Measurements from ENCODE around the gene TNFRSF1B.
A peak's percentile ranks its signal among the peaks of the same experiment; 100 is the strongest.

Gene TNFRSF1B

DNA sequence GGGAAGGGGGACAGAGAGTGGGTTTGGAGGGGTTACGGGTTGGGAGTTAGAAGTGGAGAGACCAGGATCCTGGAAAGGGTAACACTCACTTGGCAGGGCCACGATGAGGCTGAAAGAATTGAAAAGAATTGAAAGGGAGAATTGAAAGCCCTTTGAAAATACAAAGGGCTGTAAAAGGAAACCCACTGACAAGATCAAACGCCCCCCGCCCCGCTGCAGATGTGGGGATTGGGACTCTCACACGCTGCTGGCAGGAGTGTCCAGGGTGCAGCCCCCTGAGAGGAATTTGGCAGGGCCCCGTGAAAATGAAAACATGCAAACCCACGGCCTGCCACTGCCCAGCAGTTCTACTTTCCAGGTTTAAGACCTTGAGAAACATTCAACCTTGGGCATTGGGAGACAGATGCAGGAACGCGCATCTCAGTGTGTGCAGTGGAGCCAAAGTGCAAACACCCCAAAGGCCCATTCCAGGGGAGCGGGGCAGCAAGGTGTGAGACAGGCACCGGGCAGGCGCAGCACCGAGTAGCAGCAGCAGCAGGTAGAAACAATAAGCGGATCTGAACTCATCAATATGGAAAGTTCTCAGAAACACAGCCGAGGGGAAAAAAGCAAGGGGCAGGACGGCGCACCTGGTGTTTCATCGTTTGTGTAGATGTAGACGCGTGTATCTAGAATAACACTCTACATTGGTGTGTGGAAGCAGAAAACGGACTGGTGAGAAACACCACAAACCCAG is 8.3 kb upstream of the TNFRSF1B start:
- DNase-seq (ENCODE audit: low spot score), result no peak

DNA sequence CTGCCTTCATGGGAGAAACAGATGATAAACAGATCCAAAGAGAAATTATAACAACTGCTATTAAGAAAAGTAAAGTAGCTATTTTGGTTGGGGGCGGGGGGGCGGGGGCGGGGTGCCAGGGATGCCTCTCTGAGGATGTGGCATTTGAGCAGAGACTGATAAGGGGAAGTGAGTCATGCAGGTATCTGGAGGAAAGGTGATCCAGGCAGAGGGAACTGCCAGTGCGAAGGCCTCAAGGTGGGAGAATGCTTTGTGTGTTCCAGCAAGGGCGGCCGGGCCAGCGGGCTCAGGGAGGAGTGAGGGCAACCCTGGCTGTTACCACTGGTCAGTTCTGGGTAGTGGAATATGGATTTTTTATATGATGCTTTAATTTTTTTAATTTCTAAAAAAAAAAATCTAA is 7.0 kb upstream of the TNFRSF1B start:
- DNase-seq (ENCODE audit: low spot score), result no peak

DNA sequence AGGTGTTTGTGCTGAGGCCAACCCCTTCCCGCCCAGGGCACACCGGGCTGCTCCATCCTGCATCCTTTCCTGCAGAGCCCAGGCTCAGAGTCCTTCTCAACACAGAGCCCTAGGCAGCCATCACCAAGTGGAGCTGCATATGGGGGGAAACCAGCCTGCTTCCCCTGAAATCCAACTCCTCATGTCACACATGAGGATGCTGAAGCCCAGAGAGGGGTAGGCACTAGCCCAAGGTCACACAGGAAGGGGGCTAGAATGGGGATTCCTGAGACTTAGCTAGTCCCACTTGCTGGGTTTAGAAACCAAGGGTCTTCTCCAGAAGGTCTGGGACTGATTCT is 5.5 kb upstream of the TNFRSF1B start:
- no peak for DNase-seq (ENCODE audit: low spot score)

- peak; percentile 95 for DNase-seq (ENCODE audit: low spot score)
Observed at GRCh38 chr1:12161662-12162458, 4.9 kb upstream of the TNFRSF1B start.

GRCh38 chr1:12162459-12163137 is 4.2 kb upstream of the TNFRSF1B start:
- no peak for DNase-seq (ENCODE audit: low spot score)

- DNase-seq (ENCODE audit: low spot score), result peak; percentile 82
Observed at GRCh38 chr1:12163210-12163609, 3.6 kb upstream of the TNFRSF1B start.

- DNase-seq (ENCODE audit: low spot score), result no peak
Observed at GRCh38 chr1:12164210-12164609, 2.6 kb upstream of the TNFRSF1B start.

DNA sequence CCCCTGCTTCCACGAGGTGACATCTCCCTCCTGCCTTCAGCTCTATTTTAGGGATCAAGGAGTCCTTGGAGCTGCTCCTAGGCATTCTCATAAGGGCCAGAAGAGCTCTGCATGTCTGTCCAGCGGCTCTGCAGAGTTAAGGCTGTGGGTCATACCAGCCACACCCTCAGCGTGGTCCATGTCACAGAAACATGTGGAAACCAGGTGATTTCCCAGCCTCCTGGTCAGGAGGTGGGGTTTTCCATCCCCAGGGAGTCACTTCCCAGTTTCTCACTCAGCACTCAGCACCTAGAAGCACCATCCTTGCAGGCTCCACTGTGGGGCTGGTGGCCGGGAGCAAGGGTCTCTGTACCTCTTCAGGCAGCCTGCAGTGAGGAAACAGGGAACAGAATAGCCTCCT is 1.4 kb upstream of the TNFRSF1B start:
- DNase-seq (ENCODE audit: low spot score), result no peak

- no peak for DNase-seq (ENCODE audit: low spot score)
Observed at GRCh38 chr1:12167493-12168429, 970 bp downstream of the TNFRSF1B start.

DNA sequence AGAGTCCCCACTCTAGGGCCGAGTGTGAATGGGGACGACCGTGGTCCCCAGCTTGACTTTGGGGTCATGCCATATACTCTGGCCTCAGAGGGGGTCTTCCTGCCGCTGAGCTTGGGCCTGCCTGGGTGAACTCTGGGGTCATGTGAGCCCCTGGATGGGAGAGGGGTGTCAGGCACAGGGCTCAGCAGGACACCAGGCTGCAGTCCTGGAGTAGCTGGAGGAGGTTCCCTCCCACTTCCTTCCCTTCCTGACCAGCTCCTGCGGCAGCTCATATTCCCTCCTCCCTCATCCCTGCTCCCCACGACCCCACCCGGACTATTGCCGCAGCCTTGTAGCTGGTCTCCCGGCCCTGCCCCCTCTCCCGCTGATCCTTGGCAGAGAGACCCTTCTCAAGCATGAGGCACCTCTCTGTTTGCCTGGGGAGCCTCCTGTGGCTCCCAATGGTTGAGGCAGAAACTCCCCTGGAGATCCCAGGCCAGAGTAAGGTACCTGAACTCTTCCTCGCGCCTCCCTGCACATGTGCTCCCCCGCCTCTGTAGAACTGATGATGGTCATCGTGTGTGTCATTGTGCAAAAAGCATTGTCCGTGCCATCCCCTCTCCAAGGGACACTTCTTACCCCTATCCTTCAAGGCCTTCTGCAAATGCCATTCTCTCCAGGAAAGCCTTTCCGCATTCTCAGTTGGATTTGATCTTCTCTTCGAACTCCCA is 1.8 kb downstream of the TNFRSF1B start:
- DNase-seq (ENCODE audit: low spot score), result no peak

DNA sequence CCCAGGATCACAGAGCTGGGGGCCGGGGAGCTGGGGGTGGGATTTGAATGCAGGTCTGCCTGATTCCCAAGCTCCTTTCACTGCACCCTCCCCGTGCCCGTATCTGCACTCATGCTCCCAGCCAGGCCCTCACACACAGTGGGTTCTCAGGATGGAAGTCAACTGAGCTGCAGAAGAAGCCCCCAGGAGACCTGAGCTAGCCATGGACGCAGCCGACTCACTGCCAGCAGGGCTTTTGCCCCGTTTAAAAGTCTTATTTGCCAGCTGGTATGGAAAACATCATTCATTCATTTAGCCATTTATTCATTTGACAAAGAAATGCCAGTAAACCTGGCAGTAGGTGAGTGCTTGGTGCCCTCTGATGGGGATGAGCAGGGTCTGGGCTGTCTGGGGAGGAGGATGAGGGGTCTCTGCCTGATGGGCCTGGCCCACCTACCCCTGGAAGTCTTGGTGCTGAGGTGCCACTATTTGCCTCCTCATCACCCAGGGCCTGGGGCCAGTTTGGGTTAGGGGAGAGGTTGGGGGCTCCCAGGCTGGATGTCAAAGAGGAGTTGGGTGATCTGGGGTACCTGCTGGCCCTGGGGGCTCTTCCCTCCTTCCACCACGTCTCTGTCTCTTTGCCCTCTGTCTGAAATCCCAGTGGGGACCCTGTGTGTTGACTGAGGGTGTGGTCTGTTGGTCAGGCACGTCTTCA is 2.8 kb downstream of the TNFRSF1B start:
- DNase-seq (ENCODE audit: low spot score), result no peak

DNA sequence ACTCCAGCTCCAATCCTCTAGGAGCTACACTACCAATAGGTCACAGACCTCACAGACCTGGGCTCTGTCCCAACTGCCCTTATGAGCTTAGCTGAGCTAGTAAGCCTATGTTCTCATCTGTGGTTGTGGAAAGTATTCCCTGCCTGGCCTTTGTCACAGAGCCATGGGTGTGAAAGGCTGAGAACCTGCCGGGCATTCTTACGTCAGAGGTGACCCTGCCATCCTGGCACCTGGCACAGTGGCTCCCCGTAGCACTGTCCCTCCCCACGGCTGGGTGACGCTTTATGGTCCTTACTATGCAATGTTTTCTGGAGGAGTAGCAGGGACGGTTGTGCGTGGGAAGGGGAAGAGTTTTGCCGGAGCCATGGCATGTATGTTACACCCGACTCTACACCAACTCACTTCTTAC is 3.5 kb downstream of the TNFRSF1B start:
- DNase-seq (ENCODE audit: low spot score), result no peak

DNA sequence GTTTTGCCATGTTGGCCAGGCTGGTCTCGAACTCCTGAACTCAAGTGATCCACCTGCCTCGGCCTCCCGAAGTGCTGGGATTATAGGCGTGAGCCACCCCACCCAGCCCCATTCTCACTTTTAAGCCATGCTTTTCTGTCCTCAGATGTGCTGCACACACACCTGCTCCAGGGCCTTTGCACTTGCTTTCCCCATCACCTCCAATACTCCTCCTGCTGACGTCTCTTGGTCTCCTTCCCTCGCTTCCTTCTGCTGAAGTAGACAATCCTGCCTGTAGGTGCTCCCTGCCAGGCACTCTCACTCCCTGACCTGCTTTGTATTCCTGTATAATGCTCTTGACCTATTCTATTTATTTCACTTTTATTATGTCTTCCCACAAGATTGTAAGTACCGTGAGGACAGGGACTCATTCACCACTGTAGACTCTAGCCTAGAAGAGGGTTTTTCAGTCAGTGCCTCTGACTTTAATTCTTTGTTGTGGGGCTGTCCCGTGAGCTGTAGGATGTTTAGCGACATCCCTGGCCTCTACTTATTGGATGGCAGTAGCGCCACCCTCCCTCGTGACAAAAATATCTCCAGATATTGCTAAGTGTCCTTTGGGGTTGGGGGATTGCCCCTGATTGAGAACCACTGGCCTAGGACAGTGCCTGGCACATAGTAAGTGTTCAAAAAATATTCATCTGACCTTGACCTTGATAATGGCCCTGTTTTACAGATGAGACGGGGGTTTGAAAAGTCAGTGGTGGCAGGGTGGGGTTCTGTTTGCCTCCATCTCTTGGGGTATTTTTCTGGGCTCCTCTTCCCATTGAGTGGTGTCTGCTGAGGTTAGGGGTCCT is 4.6 kb downstream of the TNFRSF1B start:
- DNase-seq (ENCODE audit: low spot score), result no peak

GRCh38 chr1:12172042-12172851 is 5.5 kb downstream of the TNFRSF1B start:
- no peak for DNase-seq (ENCODE audit: low spot score)

GRCh38 chr1:12173041-12173509 is 6.3 kb downstream of the TNFRSF1B start:
- no peak for DNase-seq (ENCODE audit: low spot score)

DNA sequence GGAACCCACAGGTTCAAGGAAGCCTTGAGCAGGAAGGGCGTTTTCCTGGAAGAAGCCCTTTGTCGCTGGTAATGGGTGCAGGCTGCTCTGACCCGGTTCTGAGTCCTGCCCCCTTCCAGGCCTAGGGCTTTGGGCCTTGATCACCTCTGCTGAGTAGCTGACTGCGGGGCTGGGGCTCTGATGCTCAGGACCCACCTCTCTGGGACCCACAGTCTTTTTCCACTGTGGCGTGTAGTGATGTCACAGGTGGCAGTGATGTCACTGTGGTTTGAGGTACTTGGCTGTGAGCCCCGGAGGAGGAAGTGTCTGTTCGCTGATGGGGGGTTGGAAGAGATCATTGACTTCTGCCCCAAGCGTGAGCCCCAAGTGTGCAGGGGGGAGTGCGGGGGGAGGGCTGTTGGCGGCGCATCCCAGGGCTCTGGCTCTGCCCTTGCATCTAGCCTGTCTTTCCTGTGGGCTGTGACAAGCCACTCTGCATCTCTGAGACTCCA is 6.9 kb downstream of the TNFRSF1B start:
- peak; percentile 84 for DNase-seq (ENCODE audit: low spot score)

GRCh38 chr1:12174924-12175810 is 8.4 kb downstream of the TNFRSF1B start:
- DNase-seq (ENCODE audit: low spot score), result no peak
